GM23338 (cell line): ENCODE data around the gene CCL17. TPM values are rescaled to one million over a fixed set of nuclear protein-coding genes. Genes with fewer than 3 reads are reported as not detected.

Experiments used
- ATAC-seq: fragments of 200-7000 bp; cut with Tn5 transposase; 3 replicates; pipeline ENCODE4 v1.9.1; 2020
- DNase-seq: peaks from one replicate; pipeline ENCODE4 v3.0.0-alpha.2; 2015; ENCODE audit warnings: low spot score
- H2AFZ ChIP-seq: fragments of 200-600 bp; sonication (generic); 2 replicates; pipeline ENCODE4 v1.8.0; 2016; ENCODE audit warnings: antibody characterized with exemption, mild to moderate bottlenecking, moderate library complexity
- H3F3A ChIP-seq: fragments of 200-600 bp; sonication (generic); replicated peaks from 2 replicates; pipeline ENCODE4 v1.8.0; 2017; ENCODE audit warnings: antibody characterized with exemption, mixed run types, low read depth
- H3K27ac ChIP-seq: fragments of 200-600 bp; sonication (generic); 2 replicates; pipeline ENCODE4 v1.6.1; 2016; ENCODE audit warnings: low read depth
- H3K27me3 ChIP-seq: fragments of 200-600 bp; sonication (generic); 2 replicates; pipeline ENCODE4 v1.8.0; 2016; ENCODE audit warnings: mild to moderate bottlenecking, mixed run types, moderate library complexity; ENCODE audit not compliant: insufficient read depth
- H3K36me3 ChIP-seq: fragments of 200-600 bp; sonication (generic); 2 replicates; pipeline ENCODE4 v1.8.0; 2016; ENCODE audit warnings: mild to moderate bottlenecking; ENCODE audit not compliant: insufficient read depth
- H3K4me1 ChIP-seq: fragments of 200-600 bp; sonication (generic); 2 replicates; pipeline ENCODE4 v1.8.0; 2016; ENCODE audit warnings: mild to moderate bottlenecking, moderate library complexity; ENCODE audit not compliant: insufficient read depth
- H3K4me2 ChIP-seq: fragments of 200-600 bp; sonication (generic); 2 replicates; pipeline ENCODE4 v1.7.1; 2017; ENCODE audit warnings: mixed run types
- H3K4me3 ChIP-seq: fragments of 200-600 bp; sonication (generic); 2 replicates; pipeline ENCODE4 v1.6.1; 2016; ENCODE audit warnings: mixed run types
- H3K79me2 ChIP-seq: fragments of 200-600 bp; sonication (generic); replicated peaks from 2 replicates; pipeline ENCODE4 v1.8.0; 2017; ENCODE audit warnings: mild to moderate bottlenecking; ENCODE audit not compliant: insufficient read depth
- H3K9me2 ChIP-seq: fragments of 200-600 bp; sonication (generic); 2 replicates; pipeline ENCODE4 v1.8.0; 2017; ENCODE audit not compliant: insufficient read depth
- H4K20me1 ChIP-seq: fragments of 200-600 bp; sonication (generic); replicated peaks from 2 replicates; pipeline ENCODE4 v1.8.0; 2017; ENCODE audit warnings: mild to moderate bottlenecking; ENCODE audit not compliant: insufficient read depth
- H3K27ac Mint-ChIP-seq: 2 replicates; pipeline ENCODE4 v1.8.0; 2020; ENCODE audit warnings: inconsistent platforms, mild to moderate bottlenecking, moderate library complexity, mixed read lengths
- H3K27me3 Mint-ChIP-seq: 3 replicates; pipeline ENCODE4 v1.8.0; 2022; ENCODE audit warnings: low read depth, mild to moderate bottlenecking, moderate library complexity, mixed read lengths, inconsistent platforms; ENCODE audit not compliant: insufficient read depth, poor library complexity
- H3K36me3 Mint-ChIP-seq: 3 replicates; pipeline ENCODE4 v1.8.0; 2021; ENCODE audit warnings: low read depth, mild to moderate bottlenecking, inconsistent platforms, moderate library complexity, mixed read lengths
- H3K4me1 Mint-ChIP-seq: 3 replicates; pipeline ENCODE4 v1.8.0; 2020; ENCODE audit warnings: mild to moderate bottlenecking, inconsistent platforms, mixed read lengths
- H3K4me3 Mint-ChIP-seq: 3 replicates; pipeline ENCODE4 v1.8.0; 2021; ENCODE audit warnings: moderate library complexity, mild to moderate bottlenecking, inconsistent platforms, mixed read lengths
- H3K9me3 Mint-ChIP-seq: 3 replicates; pipeline ENCODE4 v1.8.0; 2020; ENCODE audit warnings: moderate library complexity, mild to moderate bottlenecking, inconsistent platforms, mixed read lengths
- CREB1 ChIP-seq: fragments of 250-450 bp; sonication (Bioruptor Pico); IDR thresholded peaks from 2 replicates; pipeline ENCODE4 v1.5.0; 2020; ENCODE audit warnings: low read depth, mild to moderate bottlenecking, moderate library complexity
- ETS1 ChIP-seq: IDR thresholded peaks from 2 replicates; pipeline ENCODE4 v1.6.1; 2016; ENCODE audit warnings: antibody characterized with exemption
- EZH2 ChIP-seq: fragments of 200-600 bp; sonication (generic); IDR thresholded peaks from one replicate; pipeline ENCODE4 v1.8.0; 2017; ENCODE audit warnings: antibody characterized with exemption, mild to moderate bottlenecking, low read depth; ENCODE audit not compliant: unreplicated experiment
- EZH2phosphoT487 ChIP-seq: fragments of 200-600 bp; sonication (generic); IDR thresholded peaks from one replicate; pipeline ENCODE4 v1.8.1; 2018; ENCODE audit warnings: antibody characterized with exemption; ENCODE audit not compliant: unreplicated experiment
- JUNB ChIP-seq: IDR thresholded peaks from one replicate; pipeline ENCODE4 v1.6.1; 2016; ENCODE audit warnings: antibody characterized with exemption; ENCODE audit not compliant: unreplicated experiment
- NANOG ChIP-seq: IDR thresholded peaks from 2 replicates; pipeline ENCODE4 v1.6.1; 2016; ENCODE audit warnings: antibody characterized with exemption, borderline replicate concordance
- POLR2AphosphoS5 ChIP-seq: IDR thresholded peaks from 2 replicates; pipeline ENCODE4 v1.6.1; 2016; ENCODE audit warnings: antibody characterized with exemption, low read depth
- REST ChIP-seq: IDR thresholded peaks from one replicate; pipeline ENCODE4 v1.6.1; 2018; ENCODE audit warnings: antibody characterized with exemption; ENCODE audit not compliant: unreplicated experiment
- STAT1 ChIP-seq: IDR thresholded peaks from one replicate; pipeline ENCODE4 v1.6.1; 2016; ENCODE audit warnings: antibody characterized with exemption; ENCODE audit not compliant: unreplicated experiment
- ZNF114 ChIP-seq: fragments of 250-450 bp; sonication (Bioruptor Pico); IDR thresholded peaks from 2 replicates; pipeline ENCODE4 v1.5.0; 2020; ENCODE audit warnings: mild to moderate bottlenecking, moderate library complexity
- ZNF331 ChIP-seq: fragments of 250-450 bp; sonication (Bioruptor Pico); IDR thresholded peaks from 2 replicates; pipeline ENCODE4 v1.5.0; 2020; ENCODE audit warnings: low read depth, mild to moderate bottlenecking, moderate library complexity
- polyA plus RNA-seq: library from polyadenylated mRNA; unstranded; fragments of >200 nt; fragmentation: Nextera tagmentation; extraction: Ambion mirVana; gene quantifications from 2 replicates; pipeline ENCODE4 v1.2.1, GENCODE V29; 2016
- total RNA-seq: library from RNA; depleted of rRNA; stranded (reverse); fragments of >200 nt; shearing (Covaris generic); gene quantifications from 2 replicates; pipeline ENCODE4 v1.2.3, GENCODE V29; 2014
- TF ChIP-seq, protein P1 (sequence below), 2 experiments: fragments of 200-600 bp in 1 of 2; sonication (generic) in 1 of 2; conservative IDR thresholded peaks; 2 replicates each; pipeline versions ENCODE4 v1.5.1 to v1.6.1; 2016 to 2017; ENCODE audit warnings: antibody characterized with exemption in 2 of 2, low read depth in 2 of 2, mild to moderate bottlenecking in 2 of 2, moderate library complexity in 1 of 2
- TF ChIP-seq, protein P2 (sequence below): fragments of 250-450 bp; sonication (Bioruptor Pico); IDR thresholded peaks from 2 replicates; pipeline ENCODE4 v1.5.0; 2020; ENCODE audit warnings: mild to moderate bottlenecking, moderate library complexity

CCL17 gene
- total and polyA plus RNA-seq, 2 experiments from 2014 or later = not detected

DNA sequence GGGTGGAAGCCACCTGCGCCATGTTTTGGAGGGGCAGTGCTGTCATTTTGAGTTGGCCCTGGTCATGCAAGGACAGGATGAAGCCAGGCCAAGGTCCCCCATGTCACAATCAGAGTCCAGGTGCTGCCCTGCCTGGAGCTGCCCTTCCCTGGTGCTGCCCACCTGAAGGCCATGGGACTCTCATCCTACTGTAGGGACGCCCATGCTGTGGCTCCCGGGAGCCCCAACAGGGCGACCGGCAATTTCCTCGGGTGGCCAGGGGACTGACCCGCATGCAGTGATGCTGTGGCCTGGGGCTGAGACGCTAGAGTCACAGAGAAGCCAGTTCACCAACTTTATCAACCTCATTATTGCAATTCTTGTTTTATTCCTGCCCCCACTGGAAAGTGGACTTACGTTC lies 8.0 kb downstream of the CCL17 start:
- Histone ChIP-seq H3K9me2 (0 out of 2 replicates have a peak, but pooled peaks cover 2% of the 10 kb centered on the region), H3K27ac (no peak overlapping the region), H3K27me3 (no peaks in the 10 kb centered on the region), H4K20me1 (no peaks in the 10 kb centered on the region), H2AFZ (no peak overlapping the region), H3F3A (peaks cover under 1% of the 10 kb centered on the region; the same call in 1 of the 2 replicates), H3K36me3 (no peaks in the 10 kb centered on the region), H3K4me1 (no peaks in the 10 kb centered on the region; the same call in 1 of the 2 replicates), H3K4me3 (no peak overlapping the region), H3K79me2 (no peaks in the 10 kb centered on the region), H3K4me2 (no peak overlapping the region)
- peaks cover 10% of the 10 kb centered on the region for H3K27me3 Mint-ChIP-seq
- DNase-seq (no peak), ATAC-seq (no peak)
- H3K27ac Mint-ChIP-seq = no peak overlapping the region
- TF ChIP-seq REST = no peak
- TF ChIP-seq CREB1 (CRISPR knock-in tag) = no peak
- TF ChIP-seq ZNF331 (CRISPR knock-in tag) = no peak
- TF ChIP-seq STAT1 = no peak
- no peak for TF ChIP-seq ZNF114 (CRISPR knock-in tag)
- no peak for TF ChIP-seq EZH2phosphoT487
- TF ChIP-seq, protein P1, sequence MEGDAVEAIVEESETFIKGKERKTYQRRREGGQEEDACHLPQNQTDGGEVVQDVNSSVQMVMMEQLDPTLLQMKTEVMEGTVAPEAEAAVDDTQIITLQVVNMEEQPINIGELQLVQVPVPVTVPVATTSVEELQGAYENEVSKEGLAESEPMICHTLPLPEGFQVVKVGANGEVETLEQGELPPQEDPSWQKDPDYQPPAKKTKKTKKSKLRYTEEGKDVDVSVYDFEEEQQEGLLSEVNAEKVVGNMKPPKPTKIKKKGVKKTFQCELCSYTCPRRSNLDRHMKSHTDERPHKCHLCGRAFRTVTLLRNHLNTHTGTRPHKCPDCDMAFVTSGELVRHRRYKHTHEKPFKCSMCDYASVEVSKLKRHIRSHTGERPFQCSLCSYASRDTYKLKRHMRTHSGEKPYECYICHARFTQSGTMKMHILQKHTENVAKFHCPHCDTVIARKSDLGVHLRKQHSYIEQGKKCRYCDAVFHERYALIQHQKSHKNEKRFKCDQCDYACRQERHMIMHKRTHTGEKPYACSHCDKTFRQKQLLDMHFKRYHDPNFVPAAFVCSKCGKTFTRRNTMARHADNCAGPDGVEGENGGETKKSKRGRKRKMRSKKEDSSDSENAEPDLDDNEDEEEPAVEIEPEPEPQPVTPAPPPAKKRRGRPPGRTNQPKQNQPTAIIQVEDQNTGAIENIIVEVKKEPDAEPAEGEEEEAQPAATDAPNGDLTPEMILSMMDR (conservative IDR thresholded peaks at IDR 0.05; ENCODE audit: low read depth in 2 of 2) = no peak
- TF ChIP-seq ETS1 = no peak
- no peak for TF ChIP-seq JUNB
- no peak for TF ChIP-seq NANOG
- no peak for TF ChIP-seq POLR2AphosphoS5
- no peak for TF ChIP-seq EZH2
- TF ChIP-seq, protein P2, sequence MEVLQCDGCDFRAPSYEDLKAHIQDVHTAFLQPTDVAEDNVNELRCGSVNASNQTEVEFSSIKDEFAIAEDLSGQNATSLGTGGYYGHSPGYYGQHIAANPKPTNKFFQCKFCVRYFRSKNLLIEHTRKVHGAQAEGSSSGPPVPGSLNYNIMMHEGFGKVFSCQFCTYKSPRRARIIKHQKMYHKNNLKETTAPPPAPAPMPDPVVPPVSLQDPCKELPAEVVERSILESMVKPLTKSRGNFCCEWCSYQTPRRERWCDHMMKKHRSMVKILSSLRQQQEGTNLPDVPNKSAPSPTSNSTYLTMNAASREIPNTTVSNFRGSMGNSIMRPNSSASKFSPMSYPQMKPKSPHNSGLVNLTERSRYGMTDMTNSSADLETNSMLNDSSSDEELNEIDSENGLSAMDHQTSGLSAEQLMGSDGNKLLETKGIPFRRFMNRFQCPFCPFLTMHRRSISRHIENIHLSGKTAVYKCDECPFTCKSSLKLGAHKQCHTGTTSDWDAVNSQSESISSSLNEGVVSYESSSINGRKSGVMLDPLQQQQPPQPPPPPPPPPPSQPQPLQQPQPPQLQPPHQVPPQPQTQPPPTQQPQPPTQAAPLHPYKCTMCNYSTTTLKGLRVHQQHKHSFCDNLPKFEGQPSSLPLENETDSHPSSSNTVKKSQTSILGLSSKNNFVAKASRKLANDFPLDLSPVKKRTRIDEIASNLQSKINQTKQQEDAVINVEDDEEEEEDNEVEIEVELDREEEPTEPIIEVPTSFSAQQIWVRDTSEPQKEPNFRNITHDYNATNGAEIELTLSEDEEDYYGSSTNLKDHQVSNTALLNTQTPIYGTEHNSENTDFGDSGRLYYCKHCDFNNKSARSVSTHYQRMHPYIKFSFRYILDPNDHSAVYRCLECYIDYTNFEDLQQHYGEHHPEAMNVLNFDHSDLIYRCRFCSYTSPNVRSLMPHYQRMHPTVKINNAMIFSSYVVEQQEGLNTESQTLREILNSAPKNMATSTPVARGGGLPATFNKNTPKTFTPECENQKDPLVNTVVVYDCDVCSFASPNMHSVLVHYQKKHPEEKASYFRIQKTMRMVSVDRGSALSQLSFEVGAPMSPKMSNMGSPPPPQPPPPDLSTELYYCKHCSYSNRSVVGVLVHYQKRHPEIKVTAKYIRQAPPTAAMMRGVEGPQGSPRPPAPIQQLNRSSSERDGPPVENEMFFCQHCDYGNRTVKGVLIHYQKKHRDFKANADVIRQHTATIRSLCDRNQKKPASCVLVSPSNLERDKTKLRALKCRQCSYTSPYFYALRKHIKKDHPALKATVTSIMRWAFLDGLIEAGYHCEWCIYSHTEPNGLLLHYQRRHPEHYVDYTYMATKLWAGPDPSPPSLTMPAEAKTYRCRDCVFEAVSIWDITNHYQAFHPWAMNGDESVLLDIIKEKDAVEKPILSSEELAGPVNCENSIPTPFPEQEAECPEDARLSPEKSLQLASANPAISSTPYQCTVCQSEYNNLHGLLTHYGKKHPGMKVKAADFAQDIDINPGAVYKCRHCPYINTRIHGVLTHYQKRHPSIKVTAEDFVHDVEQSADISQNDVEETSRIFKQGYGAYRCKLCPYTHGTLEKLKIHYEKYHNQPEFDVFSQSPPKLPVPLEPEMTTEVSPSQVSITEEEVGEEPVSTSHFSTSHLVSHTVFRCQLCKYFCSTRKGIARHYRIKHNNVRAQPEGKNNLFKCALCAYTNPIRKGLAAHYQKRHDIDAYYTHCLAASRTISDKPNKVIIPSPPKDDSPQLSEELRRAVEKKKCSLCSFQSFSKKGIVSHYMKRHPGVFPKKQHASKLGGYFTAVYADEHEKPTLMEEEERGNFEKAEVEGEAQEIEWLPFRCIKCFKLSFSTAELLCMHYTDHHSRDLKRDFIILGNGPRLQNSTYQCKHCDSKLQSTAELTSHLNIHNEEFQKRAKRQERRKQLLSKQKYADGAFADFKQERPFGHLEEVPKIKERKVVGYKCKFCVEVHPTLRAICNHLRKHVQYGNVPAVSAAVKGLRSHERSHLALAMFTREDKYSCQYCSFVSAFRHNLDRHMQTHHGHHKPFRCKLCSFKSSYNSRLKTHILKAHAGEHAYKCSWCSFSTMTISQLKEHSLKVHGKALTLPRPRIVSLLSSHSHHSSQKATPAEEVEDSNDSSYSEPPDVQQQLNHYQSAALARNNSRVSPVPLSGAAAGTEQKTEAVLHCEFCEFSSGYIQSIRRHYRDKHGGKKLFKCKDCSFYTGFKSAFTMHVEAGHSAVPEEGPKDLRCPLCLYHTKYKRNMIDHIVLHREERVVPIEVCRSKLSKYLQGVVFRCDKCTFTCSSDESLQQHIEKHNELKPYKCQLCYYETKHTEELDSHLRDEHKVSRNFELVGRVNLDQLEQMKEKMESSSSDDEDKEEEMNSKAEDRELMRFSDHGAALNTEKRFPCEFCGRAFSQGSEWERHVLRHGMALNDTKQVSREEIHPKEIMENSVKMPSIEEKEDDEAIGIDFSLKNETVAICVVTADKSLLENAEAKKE (CRISPR knock-in tag) = no peak
- no peaks in the 10 kb centered on the region for H3K36me3 Mint-ChIP-seq
- H3K4me1 Mint-ChIP-seq = peaks cover 18% of the 10 kb centered on the region
- H3K9me3 Mint-ChIP-seq = no peaks in the 10 kb centered on the region
- H3K4me3 Mint-ChIP-seq = no peak overlapping the region
